Measurements from ENCODE around the gene NCAM2. TPM values are rescaled to one million over a fixed set of nuclear protein-coding genes. Genes with fewer than 3 reads are reported as not detected.
A peak's percentile ranks its signal among the peaks of the same experiment; 100 is the strongest.

NCAM2 gene
- total RNA-seq, 1 experiment from 2014 or later: 4.8 TPM

GRCh38 chr21:21028275-21028820, 30.1 kb downstream of the NCAM2 start:
- DNase-seq (ENCODE audit: low spot score): no peak

GRCh38 chr21:21029164-21029563, 31.0 kb downstream of the NCAM2 start:
- DNase-seq (ENCODE audit: low spot score): no peak

- no peak for DNase-seq (ENCODE audit: low spot score)
Measured at GRCh38 chr21:21030311-21030710, 32.1 kb downstream of the NCAM2 start.

- DNase-seq (ENCODE audit: low spot score): no peak
Measured at GRCh38 chr21:21034036-21034435, 35.8 kb downstream of the NCAM2 start.

DNA sequence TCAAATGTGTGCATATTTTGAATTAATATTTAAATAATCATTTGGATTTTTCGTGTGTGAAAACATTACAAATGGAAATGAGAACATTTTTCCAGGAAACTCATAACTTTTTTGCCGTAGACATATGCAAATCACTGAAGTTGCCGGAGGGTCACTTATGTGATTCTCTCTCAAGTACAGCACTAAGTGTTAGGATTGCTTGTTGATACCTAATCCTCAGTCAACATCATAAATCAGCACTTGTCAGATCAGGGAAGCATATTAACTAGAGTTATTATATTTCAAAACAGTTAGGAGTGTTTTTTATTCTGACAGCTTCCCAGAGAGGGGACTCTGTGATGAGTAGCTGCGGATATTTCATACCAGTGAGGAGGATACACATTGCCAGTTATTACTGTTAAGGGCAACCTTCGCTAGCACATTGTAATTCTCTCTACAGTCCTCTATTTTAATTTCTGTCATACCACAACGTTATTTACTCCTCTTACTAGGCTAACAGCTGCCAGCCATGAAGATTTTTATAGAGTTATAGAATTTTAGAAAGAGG, 41.5 kb downstream of the NCAM2 start:
- no peak for DNase-seq (ENCODE audit: low spot score)

DNA sequence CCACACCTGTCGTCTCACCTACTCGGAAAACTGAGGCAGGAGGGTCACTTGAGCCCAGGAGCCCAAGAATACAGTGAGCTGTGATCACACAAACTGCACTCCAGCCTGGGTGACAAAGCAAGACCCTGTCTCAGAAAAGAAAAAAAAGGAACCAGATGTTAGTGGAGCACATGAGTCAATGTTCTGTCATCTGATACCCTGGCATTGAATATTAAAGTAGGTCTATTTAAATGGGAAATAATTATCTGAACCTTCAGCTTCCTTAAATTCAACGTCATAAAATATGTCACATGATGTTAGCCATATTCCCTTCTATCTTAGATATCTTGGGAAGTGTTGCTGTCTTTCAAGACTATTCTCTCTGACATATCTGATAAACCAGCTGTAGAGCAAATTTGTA, 47.3 kb downstream of the NCAM2 start:
- no peak for DNase-seq (ENCODE audit: low spot score)

DNA sequence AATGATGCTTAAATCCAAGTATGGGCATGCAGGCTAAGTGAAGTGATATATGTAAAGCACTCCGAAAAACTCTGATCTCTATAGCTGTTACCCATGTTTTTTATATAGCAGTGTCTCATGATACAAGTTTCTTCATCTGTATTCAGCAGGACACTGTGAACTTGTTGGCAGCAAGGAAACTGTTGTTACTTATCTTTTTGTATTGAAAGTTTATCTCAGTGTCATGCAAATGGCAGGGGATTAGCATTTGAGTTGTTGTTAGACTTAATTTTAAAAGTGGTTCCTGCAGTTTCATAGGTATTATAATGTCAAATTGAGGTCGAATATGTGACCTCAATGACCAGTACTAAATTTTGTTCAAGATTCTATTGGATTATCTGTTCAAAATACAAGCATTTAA, 47.9 kb downstream of the NCAM2 start:
- DNase-seq (ENCODE audit: low spot score): no peak

DNA sequence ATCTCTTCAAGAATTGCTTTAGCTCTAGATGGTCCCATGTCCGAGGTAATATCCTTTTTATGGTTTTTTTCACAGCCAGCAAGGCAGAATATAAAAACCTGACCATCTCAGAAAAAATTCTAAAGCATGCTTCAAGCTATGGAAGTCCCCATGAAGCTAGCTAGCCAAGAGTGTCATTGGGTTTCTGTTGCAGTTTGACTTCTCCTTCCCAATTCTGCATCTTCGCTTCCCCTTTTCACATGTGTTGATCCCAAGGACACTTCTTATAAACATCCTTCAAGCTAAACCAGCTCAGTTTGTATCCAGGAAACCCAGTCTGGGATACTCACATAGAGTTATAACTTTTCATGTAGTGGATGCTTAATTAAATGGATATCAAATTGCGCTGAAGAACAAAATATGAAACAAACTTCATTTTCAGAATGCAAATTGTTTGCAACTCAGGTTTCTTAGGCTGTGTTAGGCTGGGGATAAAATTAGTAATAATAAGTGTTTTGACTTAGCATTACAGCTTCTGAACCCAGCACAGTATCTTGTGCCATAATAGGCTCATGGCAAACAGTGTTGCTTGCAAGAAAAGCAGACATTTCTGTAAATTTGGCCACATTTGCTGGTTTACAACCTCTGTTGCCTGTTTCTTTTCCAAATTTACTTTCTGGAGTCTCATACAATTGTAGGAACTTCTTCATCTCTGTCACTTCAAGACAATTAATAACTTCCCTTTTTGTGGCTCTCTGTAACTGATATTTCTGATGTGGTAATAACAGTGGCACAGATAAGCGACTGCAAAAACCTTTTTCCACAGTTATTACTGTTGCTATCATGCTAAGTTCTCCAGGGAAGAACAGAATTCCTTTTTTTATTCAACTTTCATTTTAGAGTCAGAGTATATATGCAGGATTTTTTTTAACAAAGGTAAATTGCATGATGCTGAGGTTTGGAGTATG, 53.2 kb downstream of the NCAM2 start:
- no peak for DNase-seq (ENCODE audit: low spot score)

- no peak for DNase-seq (ENCODE audit: low spot score)
Measured at GRCh38 chr21:21052672-21053071, 54.5 kb downstream of the NCAM2 start.

DNA sequence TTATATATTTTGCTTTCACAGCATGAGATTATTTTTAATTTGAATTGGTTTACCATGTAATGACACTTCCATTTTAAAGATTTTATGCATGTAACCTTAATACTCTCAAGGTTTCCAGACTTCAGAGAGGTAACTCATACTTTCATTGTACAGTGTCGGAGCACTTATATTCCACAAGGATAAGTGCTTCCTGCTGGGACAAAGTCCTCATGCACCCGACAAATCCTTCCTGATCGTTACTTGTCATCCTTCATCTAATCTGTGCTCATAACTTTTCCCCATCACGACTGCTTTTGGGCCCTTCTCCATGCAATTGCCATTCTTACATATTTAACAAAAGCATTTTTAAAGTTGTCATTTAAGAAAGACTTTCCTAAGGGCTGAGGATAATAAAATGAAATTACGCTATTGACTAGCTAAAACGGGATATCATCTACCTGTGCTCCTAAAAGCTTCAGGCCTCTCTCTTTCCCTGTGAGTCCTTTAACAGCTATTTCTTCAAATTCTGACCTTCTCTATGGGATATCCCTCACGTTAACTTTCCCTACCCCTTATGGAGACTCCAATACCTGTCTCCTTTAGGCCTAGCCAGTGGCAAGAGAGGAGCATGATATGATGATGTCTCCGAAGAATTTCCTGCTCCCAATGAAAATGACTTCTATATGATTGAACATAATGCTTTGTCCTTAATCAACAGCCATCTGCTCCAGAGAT, 59.3 kb downstream of the NCAM2 start:
- no peak for DNase-seq (ENCODE audit: low spot score)

DNA sequence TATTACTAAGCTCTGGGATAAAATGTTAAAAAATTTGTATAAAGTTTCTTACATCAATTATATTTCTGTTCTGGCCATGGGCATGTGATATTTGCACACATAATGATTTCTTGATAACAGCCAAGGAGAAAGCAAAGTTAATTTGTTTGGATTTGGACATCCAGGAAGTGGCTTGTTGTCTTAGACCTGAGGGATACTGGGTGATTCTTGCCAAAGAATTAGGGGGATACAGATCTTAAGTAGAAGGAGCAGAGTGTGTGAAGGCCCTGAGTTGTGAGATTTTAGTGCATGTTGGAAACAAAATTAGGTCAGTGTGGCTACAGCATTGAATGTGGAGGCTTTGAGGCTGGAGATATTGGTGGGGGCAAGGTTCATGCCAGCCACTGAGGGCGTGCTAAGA, 65.6 kb downstream of the NCAM2 start:
- no peak for DNase-seq (ENCODE audit: low spot score)

GRCh38 chr21:21064353-21064752, 66.1 kb downstream of the NCAM2 start:
- no peak for DNase-seq (ENCODE audit: low spot score)

DNA sequence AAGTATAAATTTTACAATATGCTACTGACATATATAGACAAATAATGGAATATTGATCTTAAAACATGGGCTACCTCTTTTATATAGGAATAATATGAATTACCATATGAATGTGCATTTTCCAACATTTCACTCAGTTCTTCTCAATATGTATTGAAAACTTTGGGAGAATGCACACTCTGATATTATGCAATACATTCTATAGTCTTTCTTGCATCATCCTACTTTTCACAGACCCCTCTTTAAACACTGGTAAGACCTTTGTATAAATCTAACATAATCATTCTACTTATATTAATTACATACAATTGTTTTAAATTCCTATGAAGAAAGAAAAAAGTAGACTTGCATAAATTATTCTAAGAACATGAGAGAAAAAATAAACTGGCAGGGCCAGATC, 69.2 kb downstream of the NCAM2 start:
- DNase-seq (ENCODE audit: low spot score): no peak

GRCh38 chr21:21074305-21074704, 76.1 kb downstream of the NCAM2 start:
- DNase-seq (ENCODE audit: low spot score): no peak

GRCh38 chr21:21076051-21076450, 77.8 kb downstream of the NCAM2 start:
- no peak for DNase-seq (ENCODE audit: low spot score)

- no peak for DNase-seq (ENCODE audit: low spot score)
Measured at GRCh38 chr21:21076491-21076890, 78.3 kb downstream of the NCAM2 start.

DNA sequence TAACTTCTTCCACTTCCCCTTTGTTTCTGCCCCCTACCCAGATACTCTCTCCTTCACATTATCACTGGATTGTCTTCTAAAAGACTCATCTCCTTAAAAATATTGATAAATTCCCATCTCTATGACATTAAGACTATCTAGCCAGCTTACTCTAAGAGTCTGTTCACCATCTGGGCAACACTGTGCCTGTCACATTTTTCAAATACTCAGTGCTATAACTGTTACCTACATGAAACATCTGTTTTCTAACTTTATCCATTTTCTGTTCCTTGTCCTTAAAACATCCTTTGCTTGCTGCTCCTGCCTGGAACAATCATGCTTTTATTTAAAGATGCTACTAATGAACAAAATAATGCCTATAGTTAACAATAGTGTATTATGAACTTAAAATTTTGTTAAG, 81.4 kb downstream of the NCAM2 start:
- DNase-seq (ENCODE audit: low spot score): no peak

DNA sequence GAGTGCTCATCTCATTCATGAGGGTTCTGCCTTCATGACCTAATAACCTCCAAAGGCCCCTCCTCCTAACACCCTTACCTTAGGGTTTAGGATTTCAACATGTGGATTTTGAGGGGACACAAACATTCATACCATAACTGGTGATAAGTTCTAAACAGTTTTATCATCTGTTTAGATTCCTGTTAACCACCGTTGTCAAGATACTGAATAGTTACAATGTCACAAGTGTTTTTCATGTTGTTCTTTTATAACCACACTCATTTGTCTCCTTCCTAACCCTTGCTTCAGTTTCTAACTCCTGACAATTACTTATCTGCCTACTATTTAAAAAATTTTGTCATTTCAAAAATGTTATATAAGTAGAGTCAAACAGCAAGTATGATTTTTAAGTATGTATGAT, 86.0 kb downstream of the NCAM2 start:
- DNase-seq (ENCODE audit: low spot score): no peak

DNA sequence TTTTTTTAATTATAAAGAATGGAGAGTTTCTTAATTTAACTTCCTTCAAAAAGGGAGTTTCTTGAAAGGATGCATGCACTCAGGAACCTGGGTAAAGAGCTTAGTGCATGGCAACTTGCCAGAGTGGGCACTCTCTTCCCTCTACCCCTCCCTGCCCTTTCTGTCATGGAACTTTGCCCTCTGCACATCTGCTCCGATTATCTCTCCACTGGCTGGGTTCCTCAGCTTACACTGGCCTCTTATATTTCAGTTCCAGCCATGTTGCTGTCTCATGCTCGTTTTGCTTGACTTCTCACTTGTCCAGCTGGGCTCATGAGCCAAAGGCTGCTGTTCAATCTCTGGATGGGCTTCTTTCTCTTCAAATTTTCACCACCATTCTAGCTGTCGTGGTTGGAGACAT, 87.0 kb downstream of the NCAM2 start:
- DNase-seq (ENCODE audit: low spot score): no peak

DNA sequence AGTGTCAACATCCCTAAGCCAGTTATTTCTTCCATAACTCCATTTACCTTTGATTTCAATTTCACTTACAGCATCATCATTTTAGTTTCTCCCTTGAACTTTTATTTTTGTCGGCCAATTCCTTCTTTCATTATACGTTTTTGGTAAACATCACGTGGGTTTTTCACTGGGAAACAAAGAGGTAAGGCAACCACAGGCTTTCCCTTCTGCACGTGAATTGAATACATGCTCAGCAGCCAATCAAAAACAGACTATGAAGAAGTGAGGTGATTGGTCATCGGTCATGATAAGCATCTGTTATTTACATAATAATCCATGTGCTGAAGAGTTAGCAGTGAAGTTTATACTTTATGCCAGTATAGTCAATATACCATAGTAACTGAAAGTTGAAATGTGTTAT, 98.7 kb downstream of the NCAM2 start:
- no peak for DNase-seq (ENCODE audit: low spot score)

- DNase-seq (ENCODE audit: low spot score): no peak
Measured at GRCh38 chr21:21097466-21097865, 99.3 kb downstream of the NCAM2 start.

GRCh38 chr21:21101911-21102310, 103.7 kb downstream of the NCAM2 start:
- peak; percentile 1 for DNase-seq (ENCODE audit: low spot score)

GRCh38 chr21:21102896-21103295, 104.7 kb downstream of the NCAM2 start:
- no peak for DNase-seq (ENCODE audit: low spot score)
